CD4-positive, alpha-beta T cell (primary cell): ENCODE measurements around the gene AFG1L. TPM values are rescaled to one million over a fixed set of nuclear protein-coding genes. Genes with fewer than 3 reads are reported as not detected.

Experiments used
- ATAC-seq: fragments of 200-7000 bp; cut with Tn5 transposase; one replicate; pipeline ENCODE4 v1.10.0; 2022; ENCODE audit warnings: mild to moderate bottlenecking; ENCODE audit not compliant: poor library complexity
- CTCF ChIA-PET: fragments of 350-600 bp; sonication (Branson Sonifier 250); formaldehyde crosslinking; loops from one replicate; lab custom pipeline; 2021; ENCODE audit warnings: antibody characterized with exemption, inconsistent platforms; lab: Charles Lee
- POLR2A ChIA-PET: fragments of 350-600 bp; sonication (Branson Sonifier 250); formaldehyde crosslinking; loops from one replicate; lab custom pipeline; 2021; ENCODE audit warnings: antibody characterized with exemption, inconsistent platforms; lab: Charles Lee
- DNase-seq, 14 experiments: peaks; one replicate each; pipeline ENCODE4 v3.0.0-alpha.2; 2013 to 2020; ENCODE audit warnings: mixed read lengths in 2 of 14
- H3K27ac ChIP-seq, 2 donors: one replicate each; pipeline versions ENCODE4 v1.5.1 to v1.7.0; 2013; ENCODE audit warnings: low read length in 2 of 2, low read depth in 1 of 2, mild to moderate bottlenecking in 1 of 2
- H3K27me3 ChIP-seq, 2 experiments: 1 replicate in 1 of 2; 2 replicates in 1 of 2; pipeline versions ENCODE4 v1.6.1 to v1.7.0; 2013; ENCODE audit warnings: low read length in 2 of 2, control low read depth in 1 of 2, mild to moderate bottlenecking in 1 of 2, moderate library complexity in 1 of 2; ENCODE audit not compliant: insufficient read depth in 2 of 2, control insufficient read depth in 1 of 2
- H3K36me3 ChIP-seq: one replicate; pipeline ENCODE4 v1.6.1; 2013; ENCODE audit warnings: low read length, control low read depth; ENCODE audit not compliant: insufficient read depth
- H3K4me1 ChIP-seq: one replicate; pipeline ENCODE4 v1.6.1; 2013; ENCODE audit warnings: low read length, control low read depth; ENCODE audit not compliant: insufficient read depth
- H3K4me3 ChIP-seq: one replicate; pipeline ENCODE4 v1.5.1; 2013; ENCODE audit warnings: mild to moderate bottlenecking, low read length, moderate library complexity
- H3K9me3 ChIP-seq, 2 experiments: 1 replicate in 1 of 2; 2 replicates in 1 of 2; pipeline versions ENCODE4 v1.6.1 to v1.7.0; 2013; ENCODE audit warnings: low read length in 2 of 2, mild to moderate bottlenecking in 2 of 2, control low read depth in 1 of 2, moderate library complexity in 1 of 2; ENCODE audit not compliant: control insufficient read depth in 1 of 2, insufficient read depth in 1 of 2
- H3K27ac Mint-ChIP-seq: one replicate; pipeline ENCODE4 v1.8.0; 2020; ENCODE audit warnings: mixed read lengths
- H3K27me3 Mint-ChIP-seq: one replicate; pipeline ENCODE4 v1.8.0; 2021; ENCODE audit warnings: mixed read lengths
- H3K36me3 Mint-ChIP-seq: one replicate; pipeline ENCODE4 v1.8.0; 2021; ENCODE audit warnings: low read depth, mixed read lengths
- H3K4me1 Mint-ChIP-seq: one replicate; pipeline ENCODE4 v1.8.0; 2021; ENCODE audit warnings: low read depth, mixed read lengths
- H3K4me3 Mint-ChIP-seq: one replicate; pipeline ENCODE4 v1.8.0; 2020; ENCODE audit warnings: mild to moderate bottlenecking, mixed read lengths
- H3K9me3 Mint-ChIP-seq: one replicate; pipeline ENCODE4 v1.8.0; 2020; ENCODE audit warnings: mixed read lengths
- CTCF ChIP-seq: fragments of 200-600 bp; IDR thresholded peaks from one replicate; pipeline ENCODE4 v1.8.0; 2022; ENCODE audit warnings: antibody characterized with exemption, mild to moderate bottlenecking
- intact Hi-C, 2 experiments: fragments of 100-400 bp; cut with DNase I in 1 of 2; cut with micrococcal nuclease in 1 of 2; formaldehyde crosslinking; loops; one replicate each; pipeline versions ENCODE4 v1.15.1 to v1.9.0; 2023 to 2025; cut with DNase I, micrococcal nuclease
- total RNA-seq, 174 experiments: library from RNA in 2 of 174; stranded (reverse) in 2 of 174; gene quantifications; one replicate each; pipeline ENCODE4 v1.2.3 and lab custom pipeline; 2021 to 2026

AFG1L gene
- total RNA-seq, 2 experiments from 2014 or later: 3.0 to 3.9 TPM

GRCh38 chr6:108501559-108501958 lies 206.7 kb downstream of the AFG1L start:
- intact Hi-C loops: no loop called here
- Mint-ChIP-seq H3K27ac (no peak overlapping the region), H3K9me3 (peaks cover 2% of the 10 kb centered on the region), H3K4me1 (no peaks in the 10 kb centered on the region), H3K27me3 (no peaks in the 10 kb centered on the region), H3K36me3 (peaks cover 38% of the 10 kb centered on the region), H3K4me3 (no peak overlapping the region)
- ATAC-seq (no peak), DNase-seq (no peak)
- Histone ChIP-seq H3K4me3 (no peak overlapping the region), H3K9me3 (peaks cover 0 to 3% of the 10 kb centered on the region in 2 experiments), H3K27me3 (no peaks in the 10 kb centered on the region), H3K27ac (no peak overlapping the region), H3K4me1 (no peaks in the 10 kb centered on the region), H3K36me3 (no peaks in the 10 kb centered on the region)
- CTCF ChIA-PET: interaction anchor here (0.6 kb wide), 1 partner anchor 121 kb away, joined by 3 read pairs; no protein-coding TSS in a partner anchor
- POLR2A ChIA-PET: no interaction called here
- TF ChIP-seq CTCF: no peak

- peaks cover 0 to 3% of the 10 kb centered on the region in 2 experiments for H3K9me3 ChIP-seq
- no peaks in the 10 kb centered on the region for H3K4me1 ChIP-seq
- no peak overlapping the region for H3K27ac Mint-ChIP-seq
- H3K27ac ChIP-seq: no peak overlapping the region
- ATAC-seq (no peak), DNase-seq (no peak)
- ChIA-PET CTCF (no interaction called here), POLR2A (no interaction called here)
- H3K27me3 Mint-ChIP-seq: no peaks in the 10 kb centered on the region
- no peaks in the 10 kb centered on the region for H3K4me1 Mint-ChIP-seq
- H3K36me3 ChIP-seq: no peaks in the 10 kb centered on the region
- no peak for TF ChIP-seq CTCF
- no peak overlapping the region for H3K4me3 ChIP-seq
- intact Hi-C loops: no loop called here
- no peak overlapping the region for H3K4me3 Mint-ChIP-seq
- peaks cover 2% of the 10 kb centered on the region for H3K9me3 Mint-ChIP-seq
- no peaks in the 10 kb centered on the region for H3K27me3 ChIP-seq
- peaks cover 38% of the 10 kb centered on the region for H3K36me3 Mint-ChIP-seq
Measured at GRCh38 chr6:108502832-108503231, 208.0 kb downstream of the AFG1L start.

- intact Hi-C loops: no loop called here
- Mint-ChIP-seq H3K27me3 (no peaks in the 10 kb centered on the region), H3K27ac (no peak overlapping the region), H3K9me3 (peaks cover 2% of the 10 kb centered on the region), H3K36me3 (peaks cover 47% of the 10 kb centered on the region), H3K4me1 (no peaks in the 10 kb centered on the region), H3K4me3 (no peak overlapping the region)
- POLR2A ChIA-PET: no interaction called here
- Histone ChIP-seq H3K4me3 (no peak overlapping the region), H3K36me3 (peaks cover 3% of the 10 kb centered on the region), H3K27ac (no peak overlapping the region), H3K4me1 (no peaks in the 10 kb centered on the region), H3K9me3 (peaks cover 0 to 6% of the 10 kb centered on the region in 2 experiments), H3K27me3 (no peaks in the 10 kb centered on the region)
- DNase-seq: no peak
- CTCF ChIA-PET: interaction anchor here (0.5 kb wide), 1 partner anchor 1216 kb away, joined by 3 read pairs; no protein-coding TSS in a partner anchor
- no peak for TF ChIP-seq CTCF
- ATAC-seq: no peak
Measured at GRCh38 chr6:108507316-108507715, 212.5 kb downstream of the AFG1L start.
